Measurements from ENCODE around the gene INPP5A. TPM values are rescaled to one million over a fixed set of nuclear protein-coding genes. Genes with fewer than 3 reads are reported as not detected.

Gene INPP5A
- total RNA-seq, 1 experiment from 2014 or later: 44.5 TPM

- Histone ChIP-seq H3K4me3 (ENCODE audit: low read depth, low read length) (no peak overlapping the region), H3K4me1 (peaks cover 10% of the 10 kb centered on the region; the same call in 1 of the 2 replicates), H3K27me3 (replicated peaks; ENCODE audit: control insufficient read depth, insufficient read depth, low read length) (no peaks in the 10 kb centered on the region), H3K9me3 (no peaks in the 10 kb centered on the region), H3K36me3 (ENCODE audit: control insufficient read depth, insufficient read depth, low read length) (no peaks in the 10 kb centered on the region)
- Mint-ChIP-seq H3K36me3 (ENCODE audit: insufficient read depth, unreplicated experiment) (peaks cover under 1% of the 10 kb centered on the region), H3K4me1 (ENCODE audit: low read depth, unreplicated experiment) (no peaks in the 10 kb centered on the region), H3K27me3 (ENCODE audit: insufficient read depth, unreplicated experiment) (no peaks in the 10 kb centered on the region), H3K9me3 (ENCODE audit: unreplicated experiment) (no peaks in the 10 kb centered on the region), H3K4me3 (ENCODE audit: unreplicated experiment) (no peak overlapping the region), H3K27ac (ENCODE audit: unreplicated experiment) (no peak overlapping the region)
- BruUV-seq (replicated peaks): no TSS peak
- POLR2A ChIA-PET: no interaction called here
- no peak for DNase-seq
- CTCF ChIA-PET: no interaction called here
- TF ChIP-seq CTCF (IDR thresholded peaks at IDR 0.05; ENCODE audit: insufficient read depth in 1 of 2, low read depth in 1 of 2, low read length in 1 of 2, severe bottlenecking in 1 of 2, unreplicated experiment in 1 of 2): no peak
- intact Hi-C loops (cut with micrococcal nuclease; ENCODE audit: unreplicated experiment): no loop called here
These were observed 207.3 kb downstream of the INPP5A start for GRCh38 chr10:132744839-132745238.

- no TSS peak for BruUV-seq (replicated peaks)
- H3K27ac Mint-ChIP-seq (ENCODE audit: unreplicated experiment): no peak overlapping the region
- peaks cover 4% of the 10 kb centered on the region; the same call in 1 of the 2 replicates for H3K4me1 ChIP-seq
- H3K27me3 Mint-ChIP-seq (ENCODE audit: insufficient read depth, unreplicated experiment): no peaks in the 10 kb centered on the region
- TF ChIP-seq CTCF (IDR thresholded peaks at IDR 0.05; ENCODE audit: insufficient read depth in 1 of 2, low read depth in 1 of 2, low read length in 1 of 2, severe bottlenecking in 1 of 2, unreplicated experiment in 1 of 2): no peak
- ChIA-PET POLR2A (no interaction called here), CTCF (no interaction called here)
- no peak overlapping the region for H3K4me3 Mint-ChIP-seq (ENCODE audit: unreplicated experiment)
- peaks cover 6% of the 10 kb centered on the region for H3K36me3 Mint-ChIP-seq (ENCODE audit: insufficient read depth, unreplicated experiment)
- no peaks in the 10 kb centered on the region for H3K9me3 ChIP-seq
- H3K4me1 Mint-ChIP-seq (ENCODE audit: low read depth, unreplicated experiment): no peaks in the 10 kb centered on the region
- no peaks in the 10 kb centered on the region for H3K36me3 ChIP-seq (ENCODE audit: control insufficient read depth, insufficient read depth, low read length)
- H3K27me3 ChIP-seq (replicated peaks; ENCODE audit: control insufficient read depth, insufficient read depth, low read length): no peaks in the 10 kb centered on the region
- H3K9me3 Mint-ChIP-seq (ENCODE audit: unreplicated experiment): no peaks in the 10 kb centered on the region
- DNase-seq: no peak
- intact Hi-C loops (cut with micrococcal nuclease; ENCODE audit: unreplicated experiment): no loop called here
- no peak overlapping the region for H3K4me3 ChIP-seq (ENCODE audit: low read depth, low read length)
These were observed 207.9 kb downstream of the INPP5A start for GRCh38 chr10:132745511-132745910.

GRCh38 chr10:132745971-132746370 is 208.4 kb downstream of the INPP5A start:
- H3K4me1 ChIP-seq: no peaks in the 10 kb centered on the region
- intact Hi-C loops (cut with micrococcal nuclease; ENCODE audit: unreplicated experiment): no loop called here
- H3K27ac Mint-ChIP-seq (ENCODE audit: unreplicated experiment): no peak overlapping the region

More at GRCh38 chr10:132745971-132746370, 208.4 kb downstream of the INPP5A start:
- Histone ChIP-seq H3K4me3 (ENCODE audit: low read depth, low read length) (no peak overlapping the region), H3K9me3 (no peaks in the 10 kb centered on the region), H3K27me3 (replicated peaks; ENCODE audit: control insufficient read depth, insufficient read depth, low read length) (no peaks in the 10 kb centered on the region), H3K36me3 (ENCODE audit: control insufficient read depth, insufficient read depth, low read length) (no peaks in the 10 kb centered on the region)
- POLR2A ChIA-PET: no interaction called here
- Mint-ChIP-seq H3K36me3 (ENCODE audit: insufficient read depth, unreplicated experiment) (peaks cover 6% of the 10 kb centered on the region), H3K4me1 (ENCODE audit: low read depth, unreplicated experiment) (no peaks in the 10 kb centered on the region), H3K27me3 (ENCODE audit: insufficient read depth, unreplicated experiment) (no peaks in the 10 kb centered on the region), H3K9me3 (ENCODE audit: unreplicated experiment) (no peaks in the 10 kb centered on the region), H3K4me3 (ENCODE audit: unreplicated experiment) (no peak overlapping the region)
- no peak for DNase-seq
- CTCF ChIA-PET: no interaction called here
- TF ChIP-seq CTCF (IDR thresholded peaks at IDR 0.05; ENCODE audit: insufficient read depth in 1 of 2, low read depth in 1 of 2, low read length in 1 of 2, severe bottlenecking in 1 of 2, unreplicated experiment in 1 of 2): no peak
- BruUV-seq (replicated peaks): no TSS peak
